HepG2 (cell line): ENCODE data around the gene GPR25. TPM values are rescaled to one million over a fixed set of nuclear protein-coding genes. Genes with fewer than 3 reads are reported as not detected.

Source experiments
- EEA1 ChIP-seq: sonication (generic); formaldehyde crosslinking; IDR thresholded peaks from 2 replicates; pipeline ENCODE4 v1.5.1; 2020; ENCODE audit warnings: mild to moderate bottlenecking, missing genetic modification reagents, borderline replicate concordance
- KAT8 ChIP-seq: IDR thresholded peaks from 2 replicates; pipeline ENCODE4 v1.6.1; 2016; ENCODE audit warnings: missing genetic modification reagents, missing compliant biosample characterization
- KDM3A ChIP-seq: IDR thresholded peaks from 2 replicates; pipeline ENCODE4 v1.6.1; 2018; ENCODE audit warnings: low read depth, missing compliant biosample characterization
- KDM4B ChIP-seq: sonication (generic); formaldehyde crosslinking; IDR thresholded peaks from 2 replicates; pipeline ENCODE4 v1.4.0; 2020; ENCODE audit warnings: missing genetic modification reagents
- SP5 ChIP-seq: IDR thresholded peaks from 2 replicates; pipeline ENCODE4 v1.6.1; 2016; ENCODE audit warnings: low read depth, borderline replicate concordance
- SUZ12 ChIP-seq: fragments of 150-350 bp; IDR thresholded peaks from 2 replicates; pipeline ENCODE4 v1.6.1; 2014; ENCODE audit warnings: low read depth, low read length
- ZKSCAN5 ChIP-seq: sonication (generic); formaldehyde crosslinking; IDR thresholded peaks from 2 replicates; pipeline ENCODE4 v1.5.1; 2020; ENCODE audit warnings: mild to moderate bottlenecking, missing genetic modification reagents
- ZNF136 ChIP-seq: sonication (generic); formaldehyde crosslinking; IDR thresholded peaks from 2 replicates; pipeline ENCODE4 v1.8.1; 2022; ENCODE audit warnings: low read depth, mild to moderate bottlenecking, moderate library complexity, missing genetic modification reagents
- ZNF180 ChIP-seq: sonication (generic); formaldehyde crosslinking; IDR thresholded peaks from 2 replicates; pipeline ENCODE4 v1.4.0; 2020; ENCODE audit warnings: low read depth, missing genetic modification reagents, borderline replicate concordance
- ZNF746 ChIP-seq: sonication (generic); formaldehyde crosslinking; IDR thresholded peaks from 2 replicates; pipeline ENCODE4 v1.8.0; 2022; ENCODE audit warnings: mild to moderate bottlenecking, missing genetic modification reagents
- ZNF772 ChIP-seq: sonication (generic); formaldehyde crosslinking; IDR thresholded peaks from 2 replicates; pipeline ENCODE4 v1.5.0; 2020; ENCODE audit warnings: mild to moderate bottlenecking, missing genetic modification reagents
- polyA plus RNA-seq, 8 experiments: library from polyadenylated mRNA; depleted of rRNA in 3 of 8; stranded (reverse) in 7 of 8; unstranded in 1 of 8; fragments of >200 nt; fragmentation: Illumina TruSeq in 4 of 8; extraction: Trizol in 4 of 8; gene quantifications; 2 replicates each; pipeline versions ENCODE4 v1.2.1 to v1.2.3, GENCODE V29; 2011 to 2016; ENCODE audit warnings: low read depth in 4 of 8, missing spikeins in 1 of 8, mixed read lengths in 1 of 8; ENCODE audit not compliant: insufficient read depth in 1 of 8
- total RNA-seq, 5 experiments: library from RNA; depleted of rRNA; stranded (reverse); fragments of >200 nt; fragmentation: Illumina TruSeq; extraction: Trizol; gene quantifications; 2 replicates each; pipeline ENCODE4 v1.2.3, GENCODE V29; 2016; ENCODE audit warnings: low read depth in 1 of 5
- TF ChIP-seq, protein P1 (sequence below): sonication (generic); formaldehyde crosslinking; conservative IDR thresholded peaks from 2 replicates; pipeline ENCODE4 v1.4.0; 2020; ENCODE audit warnings: missing genetic modification reagents
- TF ChIP-seq, protein P2 (sequence below): IDR thresholded peaks from 2 replicates; pipeline ENCODE4 v1.4.0; 2020; ENCODE audit warnings: mild to moderate bottlenecking, missing genetic modification reagents
- TF ChIP-seq, protein P3 (sequence below): sonication (generic); formaldehyde crosslinking; IDR thresholded peaks from 2 replicates; pipeline ENCODE4 v1.4.0; 2020; ENCODE audit warnings: low read depth, missing genetic modification reagents
- TF ChIP-seq, protein P4 (sequence below): sonication (generic); formaldehyde crosslinking; IDR thresholded peaks from 2 replicates; pipeline ENCODE4 v1.4.0; 2020; ENCODE audit warnings: missing genetic modification reagents
- TF ChIP-seq, protein P5 (sequence below): sonication (generic); formaldehyde crosslinking; IDR thresholded peaks from 2 replicates; pipeline ENCODE4 v1.4.0; 2020; ENCODE audit warnings: missing genetic modification reagents

Gene GPR25
- total and polyA plus RNA-seq, 2 of the 13 experiments (the other 11 are each of a cell fraction or from before 2014, with no cell fraction given), result not detected

DNA sequence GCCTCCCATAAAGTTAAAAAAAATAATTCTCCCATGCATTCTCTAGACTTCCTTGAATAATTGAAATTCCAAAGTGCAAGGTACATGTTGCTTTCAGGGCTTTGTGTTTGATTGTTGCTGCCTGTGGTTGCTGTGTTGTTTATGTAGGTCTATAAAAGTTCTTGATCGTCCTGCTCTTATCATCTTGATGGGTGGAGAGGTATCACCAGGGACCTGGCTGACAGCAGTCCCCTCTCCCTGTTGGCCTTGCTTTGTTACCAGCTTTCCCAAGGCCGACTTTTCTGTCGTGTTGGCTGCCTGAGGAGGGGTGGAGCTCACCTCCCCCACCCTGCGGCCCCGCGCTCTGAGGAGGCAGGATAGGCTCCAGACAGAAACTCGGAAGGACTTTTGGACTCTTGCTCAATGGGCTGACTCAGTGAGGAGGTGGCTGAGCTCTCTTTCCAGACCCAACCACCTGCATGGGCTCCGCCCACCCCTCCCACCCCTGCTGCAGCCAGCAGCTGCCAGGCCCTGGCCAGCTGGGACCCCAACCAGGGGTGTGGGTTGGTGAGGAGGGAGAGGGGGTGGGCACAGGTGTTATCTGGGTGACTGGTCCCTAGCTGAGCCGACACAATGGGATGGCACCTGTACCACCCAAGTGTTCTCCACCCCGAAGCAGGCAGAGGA lies 23.9 kb downstream of the GPR25 start (continued):
- TF ChIP-seq EEA1 (CRISPR knock-in tag) (no peak), KDM3A (peak; percentile 87), ZNF180 (CRISPR knock-in tag) (no peak), ZNF136 (CRISPR knock-in tag) (no peak), SUZ12 (no peak), SP5 (CRISPR knock-in tag) (peak; percentile 98), ZNF772 (no peak), ZNF746 (peak; percentile 95), ZKSCAN5 (CRISPR knock-in tag) (0 out of 2 replicates have a peak, but pooled peaks have one; percentile 24), KAT8 (CRISPR knock-in tag) (peak; percentile 75; the same call in 1 of the 2 replicates), KDM4B (CRISPR knock-in tag) (0 out of 2 replicates have a peak, but pooled peaks have one; percentile 76)
- TF ChIP-seq, protein P1, sequence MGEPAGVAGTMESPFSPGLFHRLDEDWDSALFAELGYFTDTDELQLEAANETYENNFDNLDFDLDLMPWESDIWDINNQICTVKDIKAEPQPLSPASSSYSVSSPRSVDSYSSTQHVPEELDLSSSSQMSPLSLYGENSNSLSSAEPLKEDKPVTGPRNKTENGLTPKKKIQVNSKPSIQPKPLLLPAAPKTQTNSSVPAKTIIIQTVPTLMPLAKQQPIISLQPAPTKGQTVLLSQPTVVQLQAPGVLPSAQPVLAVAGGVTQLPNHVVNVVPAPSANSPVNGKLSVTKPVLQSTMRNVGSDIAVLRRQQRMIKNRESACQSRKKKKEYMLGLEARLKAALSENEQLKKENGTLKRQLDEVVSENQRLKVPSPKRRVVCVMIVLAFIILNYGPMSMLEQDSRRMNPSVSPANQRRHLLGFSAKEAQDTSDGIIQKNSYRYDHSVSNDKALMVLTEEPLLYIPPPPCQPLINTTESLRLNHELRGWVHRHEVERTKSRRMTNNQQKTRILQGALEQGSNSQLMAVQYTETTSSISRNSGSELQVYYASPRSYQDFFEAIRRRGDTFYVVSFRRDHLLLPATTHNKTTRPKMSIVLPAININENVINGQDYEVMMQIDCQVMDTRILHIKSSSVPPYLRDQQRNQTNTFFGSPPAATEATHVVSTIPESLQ (CRISPR knock-in tag), result no peak
- TF ChIP-seq, protein P2, sequence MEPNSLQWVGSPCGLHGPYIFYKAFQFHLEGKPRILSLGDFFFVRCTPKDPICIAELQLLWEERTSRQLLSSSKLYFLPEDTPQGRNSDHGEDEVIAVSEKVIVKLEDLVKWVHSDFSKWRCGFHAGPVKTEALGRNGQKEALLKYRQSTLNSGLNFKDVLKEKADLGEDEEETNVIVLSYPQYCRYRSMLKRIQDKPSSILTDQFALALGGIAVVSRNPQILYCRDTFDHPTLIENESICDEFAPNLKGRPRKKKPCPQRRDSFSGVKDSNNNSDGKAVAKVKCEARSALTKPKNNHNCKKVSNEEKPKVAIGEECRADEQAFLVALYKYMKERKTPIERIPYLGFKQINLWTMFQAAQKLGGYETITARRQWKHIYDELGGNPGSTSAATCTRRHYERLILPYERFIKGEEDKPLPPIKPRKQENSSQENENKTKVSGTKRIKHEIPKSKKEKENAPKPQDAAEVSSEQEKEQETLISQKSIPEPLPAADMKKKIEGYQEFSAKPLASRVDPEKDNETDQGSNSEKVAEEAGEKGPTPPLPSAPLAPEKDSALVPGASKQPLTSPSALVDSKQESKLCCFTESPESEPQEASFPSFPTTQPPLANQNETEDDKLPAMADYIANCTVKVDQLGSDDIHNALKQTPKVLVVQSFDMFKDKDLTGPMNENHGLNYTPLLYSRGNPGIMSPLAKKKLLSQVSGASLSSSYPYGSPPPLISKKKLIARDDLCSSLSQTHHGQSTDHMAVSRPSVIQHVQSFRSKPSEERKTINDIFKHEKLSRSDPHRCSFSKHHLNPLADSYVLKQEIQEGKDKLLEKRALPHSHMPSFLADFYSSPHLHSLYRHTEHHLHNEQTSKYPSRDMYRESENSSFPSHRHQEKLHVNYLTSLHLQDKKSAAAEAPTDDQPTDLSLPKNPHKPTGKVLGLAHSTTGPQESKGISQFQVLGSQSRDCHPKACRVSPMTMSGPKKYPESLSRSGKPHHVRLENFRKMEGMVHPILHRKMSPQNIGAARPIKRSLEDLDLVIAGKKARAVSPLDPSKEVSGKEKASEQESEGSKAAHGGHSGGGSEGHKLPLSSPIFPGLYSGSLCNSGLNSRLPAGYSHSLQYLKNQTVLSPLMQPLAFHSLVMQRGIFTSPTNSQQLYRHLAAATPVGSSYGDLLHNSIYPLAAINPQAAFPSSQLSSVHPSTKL (CRISPR knock-in tag), result peak; percentile 97
- TF ChIP-seq, protein P3, sequence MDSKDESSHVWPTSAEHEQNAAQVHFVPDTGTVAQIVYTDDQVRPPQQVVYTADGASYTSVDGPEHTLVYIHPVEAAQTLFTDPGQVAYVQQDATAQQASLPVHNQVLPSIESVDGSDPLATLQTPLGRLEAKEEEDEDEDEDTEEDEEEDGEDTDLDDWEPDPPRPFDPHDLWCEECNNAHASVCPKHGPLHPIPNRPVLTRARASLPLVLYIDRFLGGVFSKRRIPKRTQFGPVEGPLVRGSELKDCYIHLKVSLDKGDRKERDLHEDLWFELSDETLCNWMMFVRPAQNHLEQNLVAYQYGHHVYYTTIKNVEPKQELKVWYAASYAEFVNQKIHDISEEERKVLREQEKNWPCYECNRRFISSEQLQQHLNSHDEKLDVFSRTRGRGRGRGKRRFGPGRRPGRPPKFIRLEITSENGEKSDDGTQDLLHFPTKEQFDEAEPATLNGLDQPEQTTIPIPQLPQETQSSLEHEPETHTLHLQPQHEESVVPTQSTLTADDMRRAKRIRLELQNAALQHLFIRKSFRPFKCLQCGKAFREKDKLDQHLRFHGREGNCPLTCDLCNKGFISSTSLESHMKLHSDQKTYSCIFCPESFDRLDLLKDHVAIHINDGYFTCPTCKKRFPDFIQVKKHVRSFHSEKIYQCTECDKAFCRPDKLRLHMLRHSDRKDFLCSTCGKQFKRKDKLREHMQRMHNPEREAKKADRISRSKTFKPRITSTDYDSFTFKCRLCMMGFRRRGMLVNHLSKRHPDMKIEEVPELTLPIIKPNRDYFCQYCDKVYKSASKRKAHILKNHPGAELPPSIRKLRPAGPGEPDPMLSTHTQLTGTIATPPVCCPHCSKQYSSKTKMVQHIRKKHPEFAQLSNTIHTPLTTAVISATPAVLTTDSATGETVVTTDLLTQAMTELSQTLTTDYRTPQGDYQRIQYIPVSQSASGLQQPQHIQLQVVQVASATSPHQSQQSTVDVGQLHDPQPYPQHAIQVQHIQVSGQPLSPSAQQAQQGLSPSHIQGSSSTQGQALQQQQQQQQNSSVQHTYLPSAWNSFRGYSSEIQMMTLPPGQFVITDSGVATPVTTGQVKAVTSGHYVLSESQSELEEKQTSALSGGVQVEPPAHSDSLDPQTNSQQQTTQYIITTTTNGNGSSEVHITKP (CRISPR knock-in tag), result peak; percentile 86
- TF ChIP-seq, protein P4, sequence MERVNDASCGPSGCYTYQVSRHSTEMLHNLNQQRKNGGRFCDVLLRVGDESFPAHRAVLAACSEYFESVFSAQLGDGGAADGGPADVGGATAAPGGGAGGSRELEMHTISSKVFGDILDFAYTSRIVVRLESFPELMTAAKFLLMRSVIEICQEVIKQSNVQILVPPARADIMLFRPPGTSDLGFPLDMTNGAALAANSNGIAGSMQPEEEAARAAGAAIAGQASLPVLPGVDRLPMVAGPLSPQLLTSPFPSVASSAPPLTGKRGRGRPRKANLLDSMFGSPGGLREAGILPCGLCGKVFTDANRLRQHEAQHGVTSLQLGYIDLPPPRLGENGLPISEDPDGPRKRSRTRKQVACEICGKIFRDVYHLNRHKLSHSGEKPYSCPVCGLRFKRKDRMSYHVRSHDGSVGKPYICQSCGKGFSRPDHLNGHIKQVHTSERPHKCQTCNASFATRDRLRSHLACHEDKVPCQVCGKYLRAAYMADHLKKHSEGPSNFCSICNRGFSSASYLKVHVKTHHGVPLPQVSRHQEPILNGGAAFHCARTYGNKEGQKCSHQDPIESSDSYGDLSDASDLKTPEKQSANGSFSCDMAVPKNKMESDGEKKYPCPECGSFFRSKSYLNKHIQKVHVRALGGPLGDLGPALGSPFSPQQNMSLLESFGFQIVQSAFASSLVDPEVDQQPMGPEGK (CRISPR knock-in tag), result peak; percentile 94
- TF ChIP-seq, protein P5, sequence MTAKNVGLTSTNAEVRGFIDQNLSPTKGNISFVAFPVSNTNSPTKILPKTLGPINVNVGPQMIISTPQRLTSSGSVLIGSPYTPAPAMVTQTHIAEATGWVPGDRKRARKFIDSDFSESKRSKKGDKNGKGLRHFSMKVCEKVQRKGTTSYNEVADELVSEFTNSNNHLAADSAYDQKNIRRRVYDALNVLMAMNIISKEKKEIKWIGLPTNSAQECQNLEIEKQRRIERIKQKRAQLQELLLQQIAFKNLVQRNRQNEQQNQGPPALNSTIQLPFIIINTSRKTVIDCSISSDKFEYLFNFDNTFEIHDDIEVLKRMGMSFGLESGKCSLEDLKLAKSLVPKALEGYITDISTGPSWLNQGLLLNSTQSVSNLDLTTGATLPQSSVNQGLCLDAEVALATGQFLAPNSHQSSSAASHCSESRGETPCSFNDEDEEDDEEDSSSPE (CRISPR knock-in tag), result peak; percentile 49; the same call in 1 of the 2 replicates
